ENCODE measurements around the gene NUDT5.
A peak's percentile ranks its signal among the peaks of the same experiment; 100 is the strongest.
"Not testable (repeated sequence)": the region's sequence is repeated elsewhere in the genome, so short reads cannot be mapped to it uniquely, and the experiment has no call there.

Gene NUDT5

DNA sequence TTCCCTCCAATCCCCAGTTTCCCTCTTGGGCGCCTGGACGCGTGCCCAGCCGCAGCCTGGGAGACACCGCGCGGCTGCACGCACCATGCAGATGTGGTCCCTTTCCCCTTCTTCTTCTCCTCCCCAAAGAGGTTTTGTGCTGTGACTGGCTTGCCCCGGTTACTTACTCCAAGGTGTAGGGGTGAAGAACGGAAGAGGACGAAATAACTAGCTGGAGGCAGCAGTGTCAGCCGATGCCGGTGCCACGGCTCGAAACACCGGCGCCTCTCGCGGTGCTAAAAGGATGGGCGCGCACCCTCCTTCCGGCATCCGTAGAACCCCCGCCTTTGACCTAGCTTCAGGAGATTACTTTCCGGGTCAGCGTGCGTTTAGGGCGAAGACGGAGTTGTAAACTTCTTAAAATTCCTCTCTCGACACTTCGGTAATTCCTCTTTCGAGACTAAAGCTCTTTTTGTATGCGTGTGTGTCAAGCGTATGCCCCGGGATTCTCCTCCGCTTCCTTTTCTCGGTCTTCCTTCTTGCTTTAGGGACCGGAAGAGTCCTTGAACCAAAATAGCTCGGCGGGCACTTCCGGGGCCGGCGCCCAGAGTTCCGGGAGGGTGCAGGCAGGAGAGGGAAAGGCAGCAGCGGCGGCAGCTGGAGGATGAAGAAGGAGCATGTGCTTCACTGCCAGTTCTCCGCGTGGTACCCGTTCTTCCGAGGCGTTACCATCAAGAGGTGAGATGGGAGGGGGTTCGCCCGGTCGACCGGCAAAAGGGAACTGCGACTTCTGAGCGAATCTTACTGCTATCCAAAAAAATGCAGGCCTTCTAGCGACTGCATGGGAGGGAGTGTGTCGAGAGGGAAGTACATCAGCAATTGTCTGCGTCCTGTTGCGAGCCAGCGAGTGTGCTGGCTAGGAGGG, at the start of gene NUDT5, which contains the start of gene CDC123:
NUDT5 (minus strand) TSS at position 289 of the 904 bp plus-strand sequence. CDS start 9,600 bp downstream, outside the sequence.
CDC123 (plus strand) TSS at position 586 of the 904 bp plus-strand sequence; CDS start at position 644, 58 bp downstream.
- peak; percentile 89 for DNase-seq

DNA sequence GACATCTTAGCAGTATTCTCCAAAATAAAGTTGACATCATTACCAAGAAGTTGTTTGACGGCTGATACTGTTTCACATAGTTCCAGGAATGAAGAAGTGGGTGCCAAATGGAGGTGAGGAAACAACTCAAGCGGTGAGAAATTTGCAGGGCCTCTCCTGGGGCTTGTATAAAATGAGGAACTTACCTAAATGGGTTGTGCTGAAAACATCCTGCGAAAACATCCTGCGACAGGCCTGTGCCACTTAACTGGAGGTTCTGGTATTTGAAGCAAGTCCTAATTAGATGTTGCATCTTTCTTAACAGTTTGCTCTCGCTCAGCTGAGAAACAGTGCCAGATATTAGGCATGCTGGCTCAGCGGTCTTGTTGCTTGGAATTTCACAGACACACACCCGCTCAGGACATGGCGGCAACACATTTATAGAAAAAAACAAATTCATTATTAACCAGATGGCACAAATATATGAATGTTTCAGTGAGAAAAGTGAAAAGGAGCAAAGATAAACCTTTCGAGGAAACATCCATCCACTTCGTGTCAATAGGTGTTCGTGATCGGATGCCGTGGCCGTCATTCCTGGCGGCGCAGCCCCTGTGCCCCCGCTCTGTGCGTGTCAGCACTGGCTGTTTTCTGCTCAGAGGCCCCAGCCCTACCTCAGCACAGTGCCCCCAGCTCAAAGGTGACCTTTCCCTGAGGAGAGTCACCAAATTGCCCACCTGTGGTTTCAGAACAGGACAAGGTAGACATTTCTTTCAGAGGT, 48.4 kb upstream of the NUDT5 start:
- no peak for DNase-seq

DNA sequence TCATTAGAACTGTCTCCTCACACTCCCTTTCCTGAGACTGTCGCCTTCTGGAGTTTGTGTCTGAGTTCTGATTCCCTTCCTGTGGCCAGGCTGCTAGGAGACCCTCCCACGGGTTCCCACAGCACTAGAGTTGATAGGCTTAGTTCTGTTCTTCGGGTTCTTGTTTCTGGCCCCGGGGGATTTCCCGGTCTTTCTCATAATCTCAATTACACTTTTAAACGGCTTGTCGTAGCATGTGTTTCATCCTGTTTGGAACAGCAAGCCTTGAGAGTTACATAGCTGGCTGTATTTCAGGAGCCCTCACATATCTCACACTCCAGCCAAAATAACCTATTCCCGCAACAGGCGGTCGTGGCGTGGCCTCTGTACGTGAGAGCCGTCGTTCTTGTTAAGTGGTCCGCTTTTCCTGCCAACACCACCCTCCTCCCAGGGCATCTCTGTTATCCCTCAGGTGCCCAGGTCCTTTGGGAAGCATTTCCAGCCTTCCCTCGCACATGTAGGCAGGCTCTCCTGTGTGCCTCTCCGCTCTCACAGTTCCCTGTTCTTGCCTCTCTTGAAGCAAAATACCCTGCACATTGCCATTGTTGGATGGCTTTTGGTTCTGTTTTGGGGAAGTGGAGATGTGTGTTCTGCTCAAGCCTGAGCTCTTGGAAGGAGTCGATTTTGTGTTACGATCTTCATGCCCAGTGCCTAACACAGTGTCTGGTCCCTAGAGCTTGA, 46.3 kb upstream of the NUDT5 start:
- peak; percentile 75 for DNase-seq

DNA sequence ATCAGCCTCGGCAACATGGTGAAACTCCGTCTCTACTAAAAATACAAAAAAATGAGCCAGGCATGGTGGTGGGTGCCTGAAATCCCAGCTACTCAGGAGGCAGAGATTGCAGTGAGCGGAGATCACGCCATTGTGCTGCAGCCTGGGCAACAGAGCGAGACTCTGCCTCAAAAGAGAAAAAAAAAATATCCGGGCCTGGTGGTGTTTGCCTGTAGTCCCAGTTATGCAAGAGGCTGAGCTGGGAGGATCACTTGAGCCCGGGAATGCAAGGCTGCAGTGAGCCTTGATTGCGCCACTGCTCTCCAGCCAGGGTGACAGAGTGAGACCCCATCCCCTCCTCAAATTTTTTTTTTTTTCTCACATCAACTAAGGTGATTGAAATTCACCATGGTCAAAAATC, 43.1 kb upstream of the NUDT5 start:
- DNase-seq = no peak

DNA sequence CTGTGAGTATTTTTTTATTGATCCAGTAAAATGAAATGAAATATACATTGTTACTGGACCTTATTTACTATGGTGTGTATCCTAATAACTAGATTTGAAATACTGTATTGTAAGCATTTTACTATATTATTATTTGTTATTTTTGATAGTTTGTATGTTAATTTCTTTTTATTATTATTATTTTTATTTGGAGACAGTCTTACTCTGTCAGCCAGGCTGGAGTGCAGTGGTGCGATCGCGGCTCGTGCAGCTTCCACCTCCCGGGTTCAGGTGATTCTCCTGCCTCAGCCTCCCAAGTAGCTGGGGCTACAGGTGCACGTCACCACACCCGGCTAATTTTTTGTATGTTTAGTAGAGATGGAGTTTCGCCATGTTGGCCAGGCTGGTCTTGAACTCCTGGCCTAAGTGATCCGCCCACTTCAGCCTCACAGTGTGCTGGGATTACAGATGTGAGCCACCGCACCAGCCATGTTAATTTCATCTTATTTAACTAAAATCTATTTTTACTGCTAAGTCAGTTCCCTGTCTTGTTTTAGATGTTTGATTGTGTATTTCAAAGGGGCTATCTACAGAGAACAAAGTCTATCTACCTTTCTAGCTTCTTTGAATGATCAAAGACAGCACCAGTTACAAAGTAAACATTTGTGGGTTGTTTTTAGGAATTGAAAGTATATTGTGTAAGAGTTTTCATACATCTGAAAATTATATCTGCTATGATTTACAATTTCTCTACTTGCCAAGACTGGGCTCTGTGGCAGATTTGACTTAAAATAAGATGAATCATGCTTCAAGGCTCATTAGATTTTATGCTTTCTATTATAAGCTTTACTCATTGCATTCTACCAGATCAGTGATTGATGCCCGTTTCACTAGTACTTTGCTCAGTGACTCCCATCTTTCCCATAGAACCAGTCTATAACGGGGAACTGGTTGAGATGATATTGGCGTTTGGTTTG, 41.9 kb upstream of the NUDT5 start:
- no peak for DNase-seq

DNA sequence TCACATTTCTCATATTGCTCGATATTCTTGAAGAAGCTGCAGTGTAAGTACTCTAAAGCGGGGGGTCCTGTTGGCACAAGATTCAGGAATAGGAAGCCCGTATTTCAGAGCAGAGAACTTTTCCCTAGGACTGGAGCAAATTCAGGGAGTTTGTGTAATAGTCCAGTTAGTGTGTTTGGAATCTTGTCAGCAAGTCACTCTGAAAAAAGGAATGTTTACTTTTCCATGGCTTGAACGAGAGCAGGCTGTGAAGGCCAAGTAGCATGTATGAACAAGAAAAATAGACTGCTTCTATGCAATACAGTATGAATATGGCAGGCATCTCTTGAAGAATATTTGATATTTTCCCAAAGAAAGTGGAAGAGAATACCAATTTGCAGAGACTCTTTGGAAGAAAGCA, 40.1 kb upstream of the NUDT5 start:
- DNase-seq = no peak

DNA sequence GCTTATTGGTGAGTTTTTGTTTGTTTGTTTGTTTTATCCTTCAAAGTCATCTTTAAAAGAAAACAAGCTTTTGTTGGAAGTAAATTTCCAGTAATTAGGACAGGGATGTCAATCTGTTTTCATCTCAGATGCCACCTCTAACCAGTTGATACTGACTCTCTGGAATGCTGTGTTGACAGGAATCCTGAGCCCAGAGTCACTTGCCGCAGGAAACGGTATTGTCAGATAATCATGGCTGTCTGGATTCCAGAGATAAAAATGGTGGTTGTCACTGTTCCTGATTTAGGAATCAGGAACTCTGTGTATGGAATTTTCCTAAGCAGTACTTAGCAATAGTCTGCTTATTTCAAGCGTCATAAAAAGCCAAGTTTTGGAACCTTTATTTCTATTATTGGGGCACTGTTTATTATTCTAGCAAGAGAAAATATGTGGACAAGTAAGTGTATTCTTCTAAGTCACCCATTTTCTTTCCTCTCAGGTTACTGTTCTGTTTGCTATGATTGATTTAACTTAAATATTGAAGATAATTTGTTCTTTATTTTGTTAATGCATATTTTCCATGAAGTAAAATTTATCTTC, 39.5 kb upstream of the NUDT5 start:
- no peak for DNase-seq

DNA sequence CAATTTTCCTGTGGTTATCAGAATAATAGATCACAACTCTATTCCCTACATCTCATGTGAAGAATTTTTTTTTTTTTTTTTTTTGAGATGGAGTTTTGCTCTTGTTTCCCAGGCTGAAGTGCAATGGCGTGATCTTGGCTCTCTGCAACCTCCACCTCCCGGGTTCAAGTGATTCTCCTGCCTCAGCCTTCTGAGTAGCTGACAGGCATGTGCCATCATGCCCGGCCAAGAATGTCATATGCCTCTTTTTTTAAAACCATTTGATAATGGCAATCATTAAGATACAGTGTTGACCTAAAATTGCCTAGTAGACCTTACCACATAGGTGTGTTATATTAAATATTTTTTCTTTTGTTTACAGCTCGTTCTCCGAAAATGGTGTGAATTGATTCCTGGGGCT, 39.0 kb upstream of the NUDT5 start:
- DNase-seq = not testable (repeated sequence)

DNA sequence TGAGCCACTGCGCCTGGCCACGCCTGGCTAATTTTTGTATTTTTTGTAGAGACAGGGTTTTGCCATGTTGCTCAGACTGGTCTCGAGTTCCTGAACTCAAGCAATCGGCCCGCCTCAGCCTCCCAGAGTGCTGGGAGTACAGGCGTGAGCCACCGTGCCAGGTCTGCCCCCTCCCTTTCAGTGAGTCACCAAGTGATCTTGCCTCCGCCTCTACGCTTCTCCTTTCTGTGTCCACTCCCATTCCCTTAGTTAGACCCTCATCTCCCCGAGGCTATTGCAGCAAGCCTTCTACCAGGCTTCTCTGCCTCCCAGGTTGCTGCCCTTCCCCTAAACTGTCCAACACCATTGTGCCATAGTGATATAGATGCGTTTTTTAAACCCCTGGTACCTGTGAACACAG, 33.2 kb upstream of the NUDT5 start:
- no peak for DNase-seq

DNA sequence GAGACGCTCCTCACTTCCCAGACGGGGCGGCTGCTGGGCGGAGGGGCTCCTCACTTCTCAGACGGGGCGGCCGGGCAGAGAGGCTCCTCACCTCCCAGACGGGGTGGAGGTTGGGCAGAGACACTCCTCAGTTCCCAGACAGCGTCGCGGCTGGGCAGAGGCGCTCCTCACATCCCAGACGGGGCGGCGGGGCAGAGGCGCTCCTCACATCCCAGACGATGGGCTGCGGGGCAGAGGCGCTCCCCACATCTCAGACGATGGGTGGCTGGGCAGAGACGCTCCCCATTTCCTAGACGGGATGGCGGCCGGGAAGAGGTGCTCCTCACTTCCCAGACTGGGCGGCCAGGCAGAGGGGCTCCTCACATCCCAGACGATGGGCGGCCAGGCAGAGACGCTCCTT, 30.7 kb upstream of the NUDT5 start:
- DNase-seq = not testable (repeated sequence)

DNA sequence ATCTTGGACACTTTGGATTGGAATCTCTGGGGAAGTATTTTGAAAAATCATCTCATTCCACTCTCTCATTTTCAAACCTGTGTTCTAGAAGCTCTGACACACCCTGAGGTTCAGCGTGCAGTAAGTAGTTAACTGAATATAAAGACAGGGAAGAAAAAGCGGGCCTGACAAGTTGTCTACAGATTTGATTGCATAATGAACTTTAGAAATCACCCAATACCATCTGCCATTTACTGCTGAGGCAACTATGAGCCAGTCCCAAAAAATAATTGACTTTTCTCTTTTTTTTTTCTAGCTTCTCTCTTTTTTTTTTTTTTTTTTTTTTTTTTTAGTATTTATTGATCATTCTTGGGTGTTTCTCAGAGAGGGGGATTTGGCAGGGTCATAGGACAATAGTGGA, 29.8 kb upstream of the NUDT5 start:
- DNase-seq = no peak

DNA sequence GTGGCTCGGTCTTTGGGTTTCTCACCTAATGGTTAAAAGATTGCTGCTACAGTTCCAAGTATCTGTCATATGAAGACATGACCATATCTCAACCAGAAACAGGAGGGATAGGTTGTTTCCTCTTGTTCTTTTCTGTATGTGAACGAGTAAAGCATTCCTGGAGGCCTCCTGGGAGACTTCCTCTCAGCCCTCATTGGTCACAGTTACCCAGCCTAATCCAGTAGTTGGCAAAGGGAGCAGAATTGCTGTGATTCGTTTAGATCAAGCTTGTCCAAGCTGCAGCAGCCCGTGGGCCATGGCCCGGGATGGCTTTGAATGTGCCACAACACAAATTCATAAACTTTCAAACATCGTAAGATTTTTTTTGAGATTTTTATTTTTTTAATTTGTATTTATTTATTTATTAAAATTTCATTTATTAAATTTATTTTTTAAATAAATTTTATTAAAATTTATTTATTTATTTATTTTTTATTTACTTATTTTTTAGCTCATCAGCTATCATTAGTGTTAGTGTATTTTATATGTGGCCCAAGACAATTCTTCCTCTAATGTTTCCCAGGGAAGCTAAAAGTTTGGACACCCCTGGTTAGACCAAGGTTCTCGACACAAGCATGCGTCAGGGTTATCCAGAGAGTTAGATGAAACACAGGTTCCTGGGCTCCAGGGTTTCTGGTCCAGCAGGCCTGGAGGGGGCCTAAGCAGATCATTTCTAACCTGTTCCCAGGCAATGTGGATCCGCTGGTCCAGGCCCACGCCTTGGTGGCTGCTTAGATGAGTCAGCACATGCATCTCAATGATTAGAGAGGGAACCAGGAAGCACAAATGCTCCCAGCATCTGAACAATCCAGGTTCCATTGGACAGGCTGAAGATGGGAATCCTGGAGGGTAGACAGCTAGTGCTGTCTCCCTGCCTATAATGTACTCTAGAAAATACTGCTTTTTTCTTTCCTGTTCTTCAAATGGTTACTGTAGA, 25.9 kb upstream of the NUDT5 start:
- DNase-seq = no peak

DNA sequence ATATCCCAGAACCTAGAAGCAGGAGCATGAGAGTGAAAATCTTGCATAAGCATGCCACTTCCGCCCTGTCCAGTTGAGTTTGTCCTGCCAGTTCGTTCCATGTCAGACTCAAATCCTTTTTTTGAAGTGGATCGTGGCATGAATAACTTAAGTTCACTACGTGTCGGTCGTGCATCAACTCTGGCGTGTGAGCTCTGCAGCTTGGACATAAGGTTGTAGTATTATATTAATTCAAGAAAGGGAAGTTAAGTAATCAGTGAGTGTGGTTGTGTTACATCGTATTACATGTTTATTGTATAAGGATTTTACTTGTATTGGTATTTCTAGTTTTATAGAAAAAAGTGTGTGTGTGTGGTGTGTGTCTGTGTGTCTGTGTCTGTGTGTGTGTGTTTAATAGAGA, 23.3 kb upstream of the NUDT5 start:
- no peak for DNase-seq

DNA sequence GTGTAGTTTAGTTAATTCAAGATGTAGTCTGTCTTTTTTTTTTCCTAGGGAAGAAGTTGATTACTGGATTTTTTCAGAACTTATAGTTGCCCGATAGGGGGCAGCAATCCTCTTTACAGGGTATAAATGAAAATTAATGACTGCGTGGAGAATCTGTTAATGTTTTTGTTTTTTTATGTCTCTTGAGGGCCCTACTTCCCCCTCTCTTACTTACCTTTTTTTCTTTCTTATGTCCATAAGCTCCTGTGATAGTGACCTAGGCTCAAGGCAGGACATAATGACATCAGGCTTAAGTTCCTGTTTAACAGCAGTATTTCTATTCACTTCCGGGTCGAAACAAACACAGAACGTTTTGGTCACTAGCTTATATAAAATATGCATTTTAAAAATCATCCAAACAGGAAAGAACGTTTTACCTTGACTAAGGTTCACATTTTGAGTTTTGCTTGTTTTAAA, 19.1 kb upstream of the NUDT5 start:
- peak; percentile 37 for DNase-seq

DNA sequence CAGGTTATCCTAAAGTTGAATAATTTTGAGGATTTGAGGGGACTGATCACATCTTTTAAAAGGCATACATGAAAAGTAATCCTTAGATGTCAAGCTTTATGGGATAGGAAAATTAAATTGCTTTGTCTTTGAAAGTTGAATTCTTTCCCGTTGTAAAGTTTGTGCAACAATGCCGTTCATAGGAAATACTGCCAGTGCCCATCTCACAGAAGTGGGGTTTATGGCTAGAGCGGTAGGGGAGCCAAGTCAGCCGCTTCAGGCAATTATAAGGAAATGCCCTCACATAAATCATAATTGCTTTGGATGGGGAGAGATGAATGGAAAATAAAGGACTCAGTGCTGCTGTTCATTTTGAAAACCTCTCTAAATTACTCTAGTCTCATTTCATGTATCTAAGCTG, 18.4 kb upstream of the NUDT5 start:
- no peak for DNase-seq

DNA sequence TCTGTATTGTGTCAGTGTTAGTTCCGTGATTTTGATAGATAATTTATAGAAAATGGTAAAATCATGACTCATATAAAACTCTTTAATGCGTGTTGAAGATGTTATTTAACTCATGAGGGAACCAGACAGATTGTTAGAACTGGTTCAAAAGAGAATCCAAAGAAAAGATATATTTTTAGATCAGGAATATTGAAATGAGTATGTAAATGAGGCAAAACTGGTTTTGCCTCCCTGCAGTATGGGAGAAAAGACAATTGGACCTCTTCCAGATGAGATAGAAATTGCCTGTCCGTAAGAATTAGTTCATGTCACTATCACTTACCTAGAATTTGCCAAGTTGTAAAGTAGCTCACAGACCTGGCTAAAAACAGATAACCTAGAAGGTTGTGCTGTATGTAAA, 17.9 kb upstream of the NUDT5 start:
- no peak for DNase-seq

DNA sequence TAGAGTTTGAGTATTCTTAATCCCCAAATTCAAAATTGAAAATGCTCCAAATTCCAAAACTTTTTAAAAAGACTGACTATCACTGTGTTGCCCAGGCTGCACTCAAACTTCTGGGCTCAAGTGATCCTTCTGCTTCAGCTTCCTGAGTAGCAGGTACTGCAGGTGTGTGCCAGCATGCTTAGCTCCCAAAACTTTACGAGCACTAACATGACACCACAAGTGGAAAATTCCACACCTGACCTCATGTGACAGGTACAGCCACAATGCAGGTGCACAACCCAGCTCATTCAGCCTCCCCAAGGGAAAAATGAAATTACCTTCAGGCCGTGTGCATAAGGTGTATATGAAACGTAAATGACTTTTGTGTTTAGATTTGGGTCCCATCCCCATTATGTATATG, 16.8 kb upstream of the NUDT5 start:
- no peak for DNase-seq

DNA sequence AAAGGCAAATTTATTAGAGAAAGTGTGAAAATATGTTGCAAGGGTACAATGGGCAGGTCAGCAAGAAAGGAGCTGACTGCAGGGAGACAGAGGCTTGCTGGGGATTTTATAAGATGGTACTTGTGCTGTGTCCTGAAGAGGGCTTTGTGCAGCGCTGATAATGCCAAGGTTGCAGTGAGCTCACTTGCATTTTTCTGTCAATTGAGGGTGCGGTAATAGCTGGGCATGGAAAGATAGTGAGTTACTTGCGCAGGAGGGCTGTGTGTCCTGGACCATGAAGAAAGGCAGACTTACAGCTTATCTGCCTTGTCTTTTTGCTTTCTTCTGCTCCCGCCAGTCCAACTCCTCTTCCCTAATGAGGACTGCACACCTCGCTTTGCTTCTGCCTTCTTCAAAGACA, 12.8 kb upstream of the NUDT5 start:
- DNase-seq = no peak

DNA sequence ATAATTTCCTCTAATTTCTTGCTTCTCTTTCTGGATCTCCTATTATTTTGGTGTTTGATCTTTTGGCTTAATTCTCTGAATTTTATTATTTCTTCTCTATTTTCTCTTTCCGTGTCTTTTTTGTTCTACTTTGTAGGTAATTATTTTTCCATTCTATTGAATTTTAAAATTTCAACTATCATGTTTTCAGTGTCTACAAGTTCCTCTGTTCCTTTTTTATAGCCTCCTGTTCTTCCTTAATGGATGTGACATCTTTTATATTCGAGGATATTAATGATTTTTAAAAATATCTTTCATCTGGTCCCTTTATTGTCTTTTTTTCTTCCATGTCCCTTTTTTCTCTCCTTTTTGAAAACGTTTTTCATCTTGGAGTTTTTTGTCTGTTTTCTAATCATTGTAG, 11.4 kb upstream of the NUDT5 start:
- DNase-seq = no peak

DNA sequence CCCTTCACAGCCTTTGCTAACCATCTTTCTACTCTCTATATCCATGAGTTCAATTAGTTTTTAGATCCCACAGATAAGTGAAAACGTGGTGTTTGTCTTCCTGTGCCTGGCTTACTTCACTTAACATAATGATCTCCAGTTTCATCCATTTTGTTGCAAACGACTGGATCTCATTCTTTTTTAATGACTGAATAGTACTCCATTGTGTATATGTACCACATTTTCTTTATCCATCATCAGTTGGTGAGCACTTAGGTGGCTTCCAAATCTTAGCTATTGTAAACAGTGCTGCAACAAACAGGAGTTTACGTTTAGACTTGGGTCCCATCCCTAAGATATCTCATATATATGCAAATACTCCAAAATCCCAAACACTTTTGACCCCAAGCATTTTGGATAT, 9.4 kb upstream of the NUDT5 start:
- no peak for DNase-seq
